Measurements from ENCODE around the gene GNAI1.

The GNAI1 gene

DNA sequence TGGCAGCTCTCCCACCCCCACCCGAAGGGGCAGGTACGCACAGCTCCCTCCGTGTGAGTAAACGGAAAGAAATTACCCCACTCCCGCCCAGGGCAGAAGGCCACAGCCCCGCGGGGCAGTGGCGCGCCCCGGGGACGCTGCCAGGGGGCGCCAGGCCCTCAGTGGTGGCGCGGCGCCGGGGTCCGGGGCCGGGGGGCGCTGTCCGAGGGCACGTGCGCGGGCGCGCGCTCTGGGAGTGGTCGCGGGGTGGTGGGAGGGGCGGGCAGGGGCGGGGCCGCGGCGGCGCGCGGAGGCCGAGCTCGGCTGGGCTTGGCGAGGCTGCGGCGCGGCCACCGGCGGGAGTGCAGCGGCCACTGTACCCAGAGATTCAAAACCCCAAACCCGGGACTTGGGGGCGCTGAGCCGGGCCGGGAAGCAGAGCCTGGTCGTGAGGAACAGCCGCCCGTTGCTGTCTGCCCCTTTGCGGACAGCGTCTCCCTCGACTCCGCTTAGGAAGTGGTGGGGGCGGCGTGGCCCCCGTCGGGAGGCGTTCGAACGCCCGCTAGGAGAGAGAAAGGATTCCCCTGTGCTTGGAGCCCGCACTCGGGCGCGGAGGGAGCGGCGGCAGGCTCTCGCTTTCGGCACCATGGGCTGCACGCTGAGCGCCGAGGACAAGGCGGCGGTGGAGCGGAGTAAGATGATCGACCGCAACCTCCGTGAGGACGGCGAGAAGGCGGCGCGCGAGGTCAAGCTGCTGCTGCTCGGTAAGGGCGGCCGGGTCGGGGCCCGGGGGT is at the start of gene GNAI1:
Gene GNAI1, plus strand, starts transcription at position 296 of the 773 bp plus-strand sequence. Its CDS starts 330 bp downstream, at position 626.
- DNase-seq (ENCODE audit: low read depth in 4 of 4, low spot score in 1 of 4) = peak in 1 of 4 experiments; percentile 12

GRCh38 chr7:80087051-80087770 is 47.4 kb upstream of the GNAI1 start:
- no peak for DNase-seq (ENCODE audit: low read depth in 4 of 4, low spot score in 1 of 4)

DNA sequence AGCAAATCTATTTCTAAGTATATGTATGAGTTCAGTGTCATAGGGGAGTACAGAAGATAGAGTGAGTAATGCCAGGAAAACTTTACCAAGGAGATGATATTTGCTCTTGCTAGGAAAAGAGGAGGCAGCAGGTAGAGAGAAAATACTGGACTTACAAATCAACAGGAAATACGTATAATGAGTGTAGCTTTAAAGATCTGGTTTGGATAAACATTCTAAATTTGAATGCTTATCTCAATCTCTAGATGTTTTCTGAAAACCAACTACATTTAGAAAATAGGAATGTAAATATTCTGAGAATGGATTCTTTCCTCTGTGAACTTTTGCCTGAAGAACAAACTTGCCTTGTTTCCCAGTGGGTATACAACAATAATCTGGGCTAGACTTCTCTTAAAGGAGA is 46.9 kb upstream of the GNAI1 start:
- DNase-seq (ENCODE audit: low read depth in 4 of 4, low spot score in 1 of 4) = no peak

DNA sequence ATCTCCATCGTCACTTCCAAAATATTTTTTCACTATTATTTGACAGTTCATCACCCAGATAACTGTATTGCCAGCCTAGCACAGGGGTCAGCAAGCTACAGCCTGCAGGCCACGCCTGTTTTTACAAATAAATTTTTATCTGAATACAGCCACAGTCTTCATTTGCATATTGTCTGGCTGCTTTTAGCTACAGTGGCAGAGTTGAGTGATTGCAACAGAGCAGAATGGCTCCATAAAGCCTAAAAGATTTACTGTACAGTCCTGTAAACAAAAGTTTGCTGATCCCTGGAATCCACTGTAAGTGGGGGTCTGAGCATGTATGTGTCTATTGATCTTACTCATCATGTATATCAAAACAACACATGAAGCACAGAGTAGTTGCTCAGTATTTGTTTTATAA is 45.9 kb upstream of the GNAI1 start:
- no peak for DNase-seq (ENCODE audit: low read depth in 4 of 4, low spot score in 1 of 4)

DNA sequence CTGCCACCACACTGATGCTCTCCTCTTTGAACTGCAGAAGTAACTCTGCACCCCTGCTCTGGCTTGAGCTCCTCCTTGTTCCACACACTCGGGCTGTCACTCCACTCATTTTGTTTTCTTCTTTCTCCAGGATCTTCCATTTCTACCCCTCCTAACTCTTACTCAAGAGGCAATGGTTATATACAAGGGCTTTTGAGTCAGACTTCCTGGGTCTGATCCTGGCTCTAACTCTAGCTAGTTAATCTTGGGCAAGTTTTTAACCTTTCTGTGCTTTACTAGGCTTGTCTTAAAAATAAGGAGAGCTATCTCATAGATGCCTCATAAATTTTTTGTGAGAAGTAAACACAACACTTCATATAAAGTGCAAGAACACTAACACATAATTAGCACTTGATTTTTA is 45.3 kb upstream of the GNAI1 start:
- no peak for DNase-seq (ENCODE audit: low read depth in 4 of 4, low spot score in 1 of 4)

DNA sequence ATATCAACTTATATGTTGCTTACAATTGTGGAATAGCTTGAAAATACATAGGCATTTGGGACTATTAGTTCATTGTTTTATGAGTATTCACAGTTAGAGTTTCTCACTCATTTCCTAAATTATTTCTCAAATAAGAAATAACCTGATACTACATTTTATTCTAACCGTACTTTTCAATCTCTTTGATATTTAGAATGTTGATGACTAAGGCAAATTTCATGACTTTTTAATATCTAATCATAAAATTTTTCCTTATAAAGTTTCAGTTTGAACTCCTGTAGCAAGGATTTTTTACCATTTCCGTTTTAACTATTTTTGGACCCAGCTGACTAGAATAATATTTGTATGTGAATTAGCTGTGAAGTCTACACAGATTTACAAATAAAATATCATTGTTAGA is 41.3 kb upstream of the GNAI1 start:
- no peak for DNase-seq (ENCODE audit: low read depth in 4 of 4, low spot score in 1 of 4)

GRCh38 chr7:80095545-80095944 is 39.1 kb upstream of the GNAI1 start:
- DNase-seq (ENCODE audit: low read depth in 4 of 4, low spot score in 1 of 4) = no peak

DNA sequence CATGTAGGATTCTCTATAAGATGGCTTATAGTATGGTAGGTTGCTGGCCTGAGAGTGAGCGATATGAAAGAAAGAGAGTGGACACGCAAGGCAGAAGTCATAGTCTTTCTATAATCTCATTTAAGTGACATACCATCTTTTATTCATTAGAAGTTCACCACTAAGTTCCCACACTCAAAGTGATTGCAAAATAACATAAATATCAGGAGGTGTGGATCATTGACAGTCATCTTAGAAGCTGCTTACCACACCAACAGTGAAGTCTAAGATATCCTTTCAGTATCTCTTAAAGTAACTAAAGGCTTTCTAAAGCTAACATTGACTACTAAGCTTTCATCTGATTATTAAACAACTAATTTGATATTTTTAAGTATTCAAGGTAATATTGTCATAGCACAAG is 36.9 kb upstream of the GNAI1 start:
- no peak for DNase-seq (ENCODE audit: low read depth in 4 of 4, low spot score in 1 of 4)

DNA sequence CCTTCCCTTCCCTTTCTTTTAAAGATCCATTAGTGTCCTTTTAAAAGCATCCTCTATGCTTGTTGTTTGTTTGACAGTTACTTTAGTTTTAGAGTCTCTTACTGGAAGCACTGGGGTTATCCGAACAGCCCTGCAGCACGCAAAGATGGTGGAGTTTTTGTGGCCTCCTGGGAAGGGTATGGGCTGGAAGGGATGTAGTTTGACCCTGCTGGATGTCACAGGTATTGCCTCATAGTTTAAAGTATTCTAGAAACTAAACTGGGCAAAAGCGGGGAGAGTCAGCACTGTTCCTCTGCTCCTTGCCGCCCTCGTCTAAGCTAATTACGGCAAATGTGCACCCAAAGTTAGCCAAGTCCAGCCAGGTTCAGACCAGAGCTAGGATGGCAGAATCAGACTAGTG is 35.8 kb upstream of the GNAI1 start:
- no peak for DNase-seq (ENCODE audit: low read depth in 4 of 4, low spot score in 1 of 4)

- DNase-seq (ENCODE audit: low read depth in 4 of 4, low spot score in 1 of 4) = no peak
Observed at GRCh38 chr7:80100254-80100653, 34.4 kb upstream of the GNAI1 start.

DNA sequence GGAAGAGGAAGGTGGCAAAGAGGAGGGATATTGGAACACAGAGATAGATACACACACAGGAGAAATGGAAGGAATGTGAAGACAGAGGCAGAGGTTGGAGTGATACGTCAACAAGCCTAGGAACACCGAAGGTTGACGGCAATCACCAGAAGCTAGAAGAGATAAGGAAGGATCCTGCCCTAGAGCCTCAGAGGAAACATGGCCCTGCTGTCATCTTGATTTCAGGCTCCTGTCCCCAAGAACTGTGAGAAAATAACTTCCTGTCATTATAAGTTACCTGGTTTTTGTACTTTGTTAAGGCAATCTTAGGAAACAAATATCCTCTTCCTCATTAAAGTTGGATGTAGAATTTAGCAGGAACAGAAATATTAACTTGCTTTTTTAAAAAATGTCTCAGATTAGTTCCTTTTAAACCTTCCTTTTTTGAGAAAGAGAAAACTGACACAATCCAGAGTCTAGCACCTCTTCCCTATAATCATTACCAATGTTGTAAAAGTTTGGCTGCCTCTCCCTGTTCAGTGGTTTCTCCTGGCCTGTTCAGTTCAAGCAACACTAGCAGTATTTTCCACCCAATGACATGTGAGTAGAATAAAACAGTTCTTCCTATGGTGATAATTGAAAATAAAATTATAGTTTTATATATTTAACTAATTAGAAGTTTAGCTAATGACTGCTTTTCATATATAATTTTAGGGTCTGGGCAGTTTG is 28.8 kb upstream of the GNAI1 start:
- DNase-seq (ENCODE audit: low read depth in 4 of 4, low spot score in 1 of 4) = no peak

DNA sequence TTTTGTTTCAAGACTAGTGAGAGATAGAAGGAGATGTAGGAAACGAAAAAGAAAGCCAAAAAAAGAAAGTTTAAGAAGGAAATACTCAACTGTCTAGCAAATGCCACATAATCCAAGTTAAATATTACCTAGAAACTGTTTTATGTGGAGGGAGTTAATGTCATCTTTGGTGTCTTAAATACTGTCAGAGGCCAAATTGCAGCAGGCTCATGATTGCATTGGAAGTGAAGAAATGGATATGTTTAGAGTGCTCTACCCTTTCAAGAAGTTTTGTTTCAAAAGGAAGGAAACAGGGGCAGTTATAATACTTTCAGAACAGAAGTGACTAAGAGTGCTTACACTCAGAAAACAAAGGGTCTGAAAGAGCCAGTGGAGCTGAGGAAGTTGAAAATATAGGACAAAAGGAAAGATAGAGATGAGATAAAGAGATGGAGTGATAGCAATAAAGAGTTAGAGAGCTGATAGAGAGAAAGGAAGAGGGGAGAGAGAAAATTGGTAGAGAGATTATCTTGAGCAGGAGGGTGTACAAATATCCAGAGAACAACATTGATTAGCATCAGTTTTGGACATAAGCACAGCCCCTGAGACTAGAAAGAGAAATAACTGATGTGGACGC is 28.0 kb upstream of the GNAI1 start:
- no peak for DNase-seq (ENCODE audit: low read depth in 4 of 4, low spot score in 1 of 4)

GRCh38 chr7:80107278-80107677 is 27.4 kb upstream of the GNAI1 start:
- DNase-seq (ENCODE audit: low read depth in 4 of 4, low spot score in 1 of 4) = no peak

DNA sequence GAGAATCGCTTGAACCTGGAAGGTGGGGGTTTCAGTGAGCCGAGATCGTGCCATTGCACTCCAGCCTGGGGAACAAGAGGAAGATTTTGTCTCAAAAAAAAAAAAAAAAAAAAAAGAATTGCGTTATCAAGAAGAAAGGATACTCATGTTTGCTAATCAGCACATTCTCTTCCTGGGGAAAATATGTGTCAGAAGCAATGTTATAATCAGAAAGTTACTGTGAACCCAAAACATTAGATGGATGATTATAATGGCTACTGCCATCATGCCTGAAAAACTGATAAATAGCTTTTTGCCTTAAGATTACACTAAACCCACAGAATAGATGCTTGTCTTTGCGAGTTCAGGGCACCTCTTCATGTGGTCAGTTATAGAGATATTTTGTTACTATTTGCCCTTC is 24.3 kb upstream of the GNAI1 start:
- DNase-seq (ENCODE audit: low read depth in 4 of 4, low spot score in 1 of 4) = no peak

GRCh38 chr7:80114159-80114558 is 20.5 kb upstream of the GNAI1 start:
- DNase-seq (ENCODE audit: low read depth in 4 of 4, low spot score in 1 of 4) = no peak

DNA sequence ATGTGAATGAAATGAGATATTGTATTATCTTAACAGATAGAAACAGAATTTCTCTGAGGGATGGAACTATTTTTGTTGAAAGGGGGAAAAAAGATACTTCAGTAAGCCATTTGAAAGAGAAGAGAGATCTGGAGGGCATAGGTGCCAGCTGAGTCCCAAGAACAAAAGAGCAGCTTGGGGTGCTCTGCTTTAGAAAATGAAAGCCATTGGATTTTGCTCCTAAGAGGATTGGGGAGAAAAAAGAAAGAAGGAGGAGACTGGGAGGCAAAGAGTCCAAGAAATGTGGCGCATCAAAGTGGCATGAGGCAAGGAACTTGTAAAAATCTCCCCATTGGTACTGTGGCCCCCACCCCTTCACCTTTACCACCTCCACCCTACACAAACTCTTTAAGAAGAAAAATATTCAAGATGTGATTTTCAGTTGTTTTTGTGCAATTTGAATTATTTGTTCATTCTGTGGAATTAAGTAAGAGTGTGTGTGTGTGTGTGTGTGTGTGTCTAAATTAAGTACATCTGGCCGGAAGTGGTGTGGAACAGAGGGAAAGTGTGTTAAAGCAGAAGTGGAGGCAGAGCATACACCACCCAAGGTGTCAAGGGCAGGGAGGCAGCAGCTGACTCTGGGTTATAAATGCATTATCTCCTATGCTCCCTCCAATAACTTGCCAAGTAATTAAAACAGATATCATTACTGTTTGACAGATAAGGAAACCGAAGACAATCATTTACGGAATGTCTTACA is 9.9 kb upstream of the GNAI1 start:
- DNase-seq (ENCODE audit: low read depth in 4 of 4, low spot score in 1 of 4) = no peak

DNA sequence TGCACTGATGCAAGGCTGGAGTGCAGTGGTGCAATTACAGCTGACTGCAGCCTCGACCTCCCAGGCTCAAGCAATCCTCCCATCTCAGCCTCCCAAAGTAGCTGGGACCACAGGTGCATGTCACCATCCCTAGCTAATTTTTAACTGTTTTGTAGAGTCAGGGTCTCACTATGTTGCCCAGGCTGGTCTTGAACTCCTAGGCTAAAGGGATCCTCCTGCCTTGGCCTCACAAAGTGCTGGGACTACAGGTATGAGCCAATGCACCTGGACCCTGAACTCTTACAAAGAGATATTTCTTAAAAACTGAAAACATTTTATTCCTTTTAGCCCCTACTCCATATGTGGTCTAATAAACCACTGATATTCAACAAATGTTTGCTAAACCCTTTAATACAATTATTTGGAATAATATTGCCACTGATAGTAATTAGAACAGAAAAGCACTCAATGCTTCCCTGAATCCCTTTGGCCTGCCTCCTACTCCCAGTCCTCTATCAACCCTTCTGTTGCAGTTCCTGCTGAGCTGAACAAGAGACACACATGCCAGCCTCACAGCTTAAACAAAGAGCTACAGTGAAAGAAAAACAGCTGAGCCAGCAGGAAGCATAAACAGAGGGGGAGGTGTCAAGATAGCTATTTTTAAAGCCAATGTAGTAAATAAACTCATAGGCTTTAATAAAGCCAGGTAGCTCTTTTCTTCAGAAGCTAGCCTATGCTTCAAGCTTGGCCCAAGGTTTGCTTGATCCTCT is 7.0 kb upstream of the GNAI1 start:
- DNase-seq (ENCODE audit: low read depth in 4 of 4, low spot score in 1 of 4) = no peak

- DNase-seq (ENCODE audit: low read depth in 4 of 4, low spot score in 1 of 4) = no peak
Observed at GRCh38 chr7:80128918-80129317, 5.7 kb upstream of the GNAI1 start.

- DNase-seq (ENCODE audit: low read depth in 4 of 4, low spot score in 1 of 4) = no peak
Observed at GRCh38 chr7:80129785-80130184, 4.8 kb upstream of the GNAI1 start.
